NCI-H2227 (cell line): Measurements from ENCODE around the gene CDC42EP3.
A peak's percentile ranks its signal among the peaks of the same experiment; 100 is the strongest.

Experiments
- DNase-seq: peaks from one replicate; lab custom pipeline; 2025; ENCODE audit not compliant: unreplicated experiment; lab: John Stamatoyannopoulos, UW

The CDC42EP3 gene

GRCh38 chr2:37683921-37684780, 12.7 kb upstream of the CDC42EP3 start:
- DNase-seq = no peak

- DNase-seq = no peak
These were observed 11.8 kb upstream of the CDC42EP3 start for GRCh38 chr2:37683241-37683640.

GRCh38 chr2:37682473-37682872, 11.0 kb upstream of the CDC42EP3 start:
- DNase-seq = no peak

- no peak for DNase-seq
These were observed 10.1 kb upstream of the CDC42EP3 start for GRCh38 chr2:37681587-37681986.

- DNase-seq = no peak
These were observed 7.7 kb upstream of the CDC42EP3 start for GRCh38 chr2:37679072-37679695.

GRCh38 chr2:37676274-37676673, 4.8 kb upstream of the CDC42EP3 start:
- no peak for DNase-seq

- no peak for DNase-seq
These were observed 3.5 kb upstream of the CDC42EP3 start for GRCh38 chr2:37674946-37675345.

GRCh38 chr2:37672870-37673184, 1.4 kb upstream of the CDC42EP3 start:
- DNase-seq = no peak

- DNase-seq = peak; percentile 93
These were observed 845 bp upstream of the CDC42EP3 start for GRCh38 chr2:37672104-37672869.

GRCh38 chr2:37671816-37672103, 318 bp upstream of the CDC42EP3 start:
- no peak for DNase-seq

GRCh38 chr2:37670378-37671008, 949 bp downstream of the CDC42EP3 start:
- peak; percentile 4 for DNase-seq

GRCh38 chr2:37669446-37669845, 2.0 kb downstream of the CDC42EP3 start:
- DNase-seq = no peak

GRCh38 chr2:37667704-37668103, 3.7 kb downstream of the CDC42EP3 start:
- DNase-seq = no peak

- DNase-seq = no peak
These were observed 4.7 kb downstream of the CDC42EP3 start for GRCh38 chr2:37666772-37667171.

- no peak for DNase-seq
These were observed 5.7 kb downstream of the CDC42EP3 start for GRCh38 chr2:37665604-37666362.

- DNase-seq = no peak
These were observed 6.4 kb downstream of the CDC42EP3 start for GRCh38 chr2:37665043-37665442.

- DNase-seq = no peak
These were observed 7.2 kb downstream of the CDC42EP3 start for GRCh38 chr2:37664231-37664643.

GRCh38 chr2:37663390-37663789, 8.1 kb downstream of the CDC42EP3 start:
- no peak for DNase-seq

- no peak for DNase-seq
These were observed 11.7 kb downstream of the CDC42EP3 start for GRCh38 chr2:37659723-37660122.

- DNase-seq = no peak
These were observed 12.8 kb downstream of the CDC42EP3 start for GRCh38 chr2:37658682-37659081.

GRCh38 chr2:37657471-37657870, 14.0 kb downstream of the CDC42EP3 start:
- DNase-seq = no peak
